Ovary (tissue), 9 donors: ENCODE measurements around the gene CHID1. TPM values are rescaled to one million over a fixed set of nuclear protein-coding genes. Genes with fewer than 3 reads are reported as not detected.

ENCODE experiments used
- DNase-seq, 5 donors: peaks; one replicate each; pipeline ENCODE4 v3.0.0-alpha.2; 2019 to 2020
- H3K27ac ChIP-seq, 2 donors: fragments of 200-600 bp; one replicate each; pipeline versions ENCODE4 v1.5.1 to v1.8.0; 2019 to 2022
- H3K27me3 ChIP-seq: fragments of 200-600 bp; one replicate; pipeline ENCODE4 v1.8.0; 2022
- H3K36me3 ChIP-seq: fragments of 200-600 bp; sonication (generic); one replicate; pipeline ENCODE4 v1.5.1; 2019
- H3K4me1 ChIP-seq: one replicate; pipeline ENCODE4 v1.8.1; 2013; ENCODE audit warnings: mild to moderate bottlenecking, moderate library complexity; ENCODE audit not compliant: insufficient read depth
- H3K4me3 ChIP-seq: fragments of 200-600 bp; sonication (generic); one replicate; pipeline ENCODE4 v1.5.1; 2017
- H3K9me3 ChIP-seq, 2 donors: fragments of 200-600 bp in 1 of 2; sonication (generic) in 1 of 2; one replicate each; pipeline versions ENCODE4 v1.5.1 to v1.8.1; 2013 to 2019; ENCODE audit warnings: mild to moderate bottlenecking in 1 of 2, moderate library complexity in 1 of 2
- CTCF ChIP-seq, 3 donors: fragments of 450-650 bp in 2 of 3; fragments of 200-600 bp in 1 of 3; IDR thresholded peaks; one replicate each; pipeline versions ENCODE4 v1.5.1 to v1.8.0; 2016 to 2022; ENCODE audit warnings: antibody characterized with exemption in 3 of 3, mild to moderate bottlenecking in 1 of 3
- EP300 ChIP-seq: sonication (generic); formaldehyde crosslinking; IDR thresholded peaks from one replicate; pipeline ENCODE4 v1.6.1; 2017; ENCODE audit warnings: antibody characterized with exemption
- POLR2A ChIP-seq: fragments of 450-650 bp; IDR thresholded peaks from one replicate; pipeline ENCODE4 v1.6.1; 2017; ENCODE audit warnings: antibody characterized with exemption, mild to moderate bottlenecking, moderate library complexity
- WGBS, 3 donors: extraction: QIAGEN DNeasy Blood & Tissue Kit in 1 of 3; methylation state at CpG; one replicate each; pipeline versions ENCODE4 v1.1.5 to v1.1.7; 2013 to 2017; 5-methylcytosine and 5-hydroxymethylcytosine counted together
- intact Hi-C, 4 donors: fragments of 100-400 bp; cut with DNase I; formaldehyde crosslinking; loops; one replicate each; pipeline versions ENCODE4 v1.11.0 to v1.15.1; 2022 to 2023
- polyA plus RNA-seq, 2 donors: library from polyadenylated mRNA; stranded (reverse); fragments of 200-250 nt in 1 of 2; fragments of 350-450 nt in 1 of 2; fragmentation: Illumina TruSeq in 1 of 2; extraction: RNeasy Lipid Tissue Mini Kit (QIAGEN cat#74804) in 1 of 2; gene quantifications; one replicate each; pipeline ENCODE4 v1.2.3, GENCODE V29; 2013 to 2014
- total RNA-seq, 7 donors: library from RNA; depleted of rRNA in 2 of 7; stranded (reverse); fragments of >200 nt in 2 of 7; fragmentation: NEBNext Ultra II Directional in 3 of 7; extraction: Animal tissue kit (Norgen Biotek cat#: 25700) in 3 of 7; gene quantifications; one replicate each; pipeline versions ENCODE4 v1.1.0 to v1.2.4, GENCODE V29; 2016 to 2023
- donor health status: DM: no; HTN: no; CAD: no; lungs with moderate emphysema.
- donor health status: DM: no; HTN: no; CAD: no.
- donor health status: Bipolar disorder and iron deficiency.
- donor health status: DM: yes; HTN: yes; CAD: no.
- donor health status: DM: no; HTN: no; CAD: no.
- donor health status: DM: yes; HTN: yes; CAD: no.

The CHID1 gene
- total and polyA plus RNA-seq, 9 donors = 41.0 to 90.7 (median 70.6) TPM

DNA sequence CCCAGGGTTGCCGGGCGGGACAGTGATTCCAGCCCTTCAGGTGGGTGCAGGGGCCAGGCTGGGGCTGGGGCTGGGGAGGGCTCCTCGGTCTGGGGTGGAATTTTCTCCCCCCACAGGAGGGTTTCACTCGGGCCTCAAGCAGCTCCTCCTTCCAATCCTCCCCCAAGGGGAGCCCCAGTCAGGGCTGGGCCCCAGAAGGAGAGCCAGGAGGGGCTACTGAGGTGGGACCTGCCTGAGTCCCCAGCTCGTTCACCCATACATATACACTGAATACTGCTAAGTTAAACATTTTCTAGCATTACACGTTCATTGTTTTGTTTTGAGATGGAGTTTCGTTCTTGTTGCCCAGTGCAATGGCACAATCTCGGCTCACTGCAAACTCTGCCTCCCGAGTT, 84.4 kb downstream of the CHID1 start:
- Histone ChIP-seq H3K4me1 (peaks cover 13% of the 10 kb centered on the region), H3K27ac (no peak overlapping the region), H3K36me3 (peaks cover 2% of the 10 kb centered on the region), H3K9me3 (no peaks in the 10 kb centered on the region), H3K4me3 (no peak overlapping the region), H3K27me3 (no peaks in the 10 kb centered on the region)
- intact Hi-C loops = no loop called here
- no peak for DNase-seq
- TF ChIP-seq POLR2A (no peak), CTCF (IDR thresholded peaks at IDR 0.05) (no peak), EP300 (no peak)
- WGBS, 3 donors = 74 to 86% (median 79%) methylated on average over 9 of the region's 9 CpGs

DNA sequence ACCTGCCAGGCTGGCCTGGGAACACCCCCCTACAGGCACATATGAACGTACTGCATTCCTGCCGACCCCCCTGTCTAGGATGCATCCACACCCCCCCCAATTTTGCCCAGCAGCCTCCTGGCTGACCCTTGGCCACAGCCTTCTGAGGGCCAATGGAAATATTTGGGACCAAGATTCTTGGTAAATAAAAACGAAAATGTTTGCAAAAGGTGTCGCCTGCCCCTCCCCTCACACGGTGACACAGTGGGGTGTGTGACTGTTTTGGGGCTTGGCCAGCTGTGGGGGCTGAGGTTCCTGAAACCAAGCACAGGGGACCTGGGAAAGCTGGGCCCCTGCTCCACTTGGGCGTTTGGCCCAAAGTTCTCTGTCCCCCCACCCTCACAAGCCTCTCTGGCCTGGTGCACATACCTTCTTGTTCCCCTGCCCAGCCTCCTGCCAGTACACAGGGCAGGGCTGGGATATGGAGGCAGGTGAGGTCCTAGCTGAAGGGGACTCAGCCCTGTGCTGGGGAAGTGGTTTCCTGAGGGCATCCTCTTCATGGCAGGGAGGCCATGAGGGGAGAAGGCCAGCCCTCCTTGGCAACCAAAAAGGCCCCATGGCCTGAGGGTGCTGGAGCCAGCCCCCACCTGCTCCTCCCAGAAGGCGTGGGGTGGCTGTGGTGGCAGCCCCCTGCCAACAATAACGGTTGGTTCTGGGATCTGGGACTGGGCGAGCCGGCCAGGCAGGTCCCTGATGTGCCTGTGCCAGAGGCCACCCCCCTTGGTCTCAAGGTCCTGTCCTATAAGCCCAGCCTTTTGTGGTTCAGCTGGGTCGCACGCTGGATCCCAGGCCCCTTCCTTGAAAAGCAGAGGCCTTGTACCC, 85.0 kb downstream of the CHID1 start:
- Histone ChIP-seq H3K4me1 (peaks cover 16% of the 10 kb centered on the region), H3K4me3 (no peak overlapping the region), H3K27ac (no peak overlapping the region), H3K27me3 (no peaks in the 10 kb centered on the region), H3K9me3 (no peaks in the 10 kb centered on the region), H3K36me3 (peaks cover 2% of the 10 kb centered on the region)
- TF ChIP-seq CTCF (IDR thresholded peaks at IDR 0.05) (no peak), EP300 (no peak), POLR2A (no peak)
- WGBS, 3 donors = 81 to 87% (median 84%) methylated on average over 10 to 12 of the region's 12 CpGs
- intact Hi-C loops = no loop called here
- no peak for DNase-seq

DNA sequence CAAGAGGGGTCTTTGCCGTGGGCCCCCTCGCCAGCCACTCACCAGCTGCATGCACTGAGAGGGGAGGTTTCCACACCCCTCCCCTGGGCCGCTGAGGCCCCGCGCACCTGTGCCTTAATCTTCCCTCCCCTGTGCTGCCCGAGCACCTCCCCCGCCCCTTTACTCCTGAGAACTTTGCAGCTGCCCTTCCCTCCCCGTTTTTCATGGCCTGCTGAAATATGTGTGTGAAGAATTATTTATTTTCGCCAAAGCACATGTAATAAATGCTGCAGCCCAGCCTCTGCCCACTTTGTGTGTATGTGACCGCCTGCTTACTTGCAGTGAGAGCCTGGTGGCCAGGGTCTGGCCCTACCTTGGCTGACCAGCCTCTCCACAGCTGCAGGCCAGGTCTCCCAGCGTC, 85.7 kb downstream of the CHID1 start:
- no peak for DNase-seq
- Histone ChIP-seq H3K9me3 (no peaks in the 10 kb centered on the region), H3K27me3 (no peaks in the 10 kb centered on the region), H3K4me3 (no peak overlapping the region), H3K4me1 (peaks cover 13% of the 10 kb centered on the region), H3K36me3 (peaks cover 2% of the 10 kb centered on the region), H3K27ac (no peak overlapping the region)
- TF ChIP-seq POLR2A = no peak
- no peak for TF ChIP-seq EP300
- TF ChIP-seq CTCF (IDR thresholded peaks at IDR 0.05) = no peak
- intact Hi-C loops = no loop called here
- WGBS, 3 donors = 81 to 86% (median 81%) methylated on average over 11 of the region's 11 CpGs

DNA sequence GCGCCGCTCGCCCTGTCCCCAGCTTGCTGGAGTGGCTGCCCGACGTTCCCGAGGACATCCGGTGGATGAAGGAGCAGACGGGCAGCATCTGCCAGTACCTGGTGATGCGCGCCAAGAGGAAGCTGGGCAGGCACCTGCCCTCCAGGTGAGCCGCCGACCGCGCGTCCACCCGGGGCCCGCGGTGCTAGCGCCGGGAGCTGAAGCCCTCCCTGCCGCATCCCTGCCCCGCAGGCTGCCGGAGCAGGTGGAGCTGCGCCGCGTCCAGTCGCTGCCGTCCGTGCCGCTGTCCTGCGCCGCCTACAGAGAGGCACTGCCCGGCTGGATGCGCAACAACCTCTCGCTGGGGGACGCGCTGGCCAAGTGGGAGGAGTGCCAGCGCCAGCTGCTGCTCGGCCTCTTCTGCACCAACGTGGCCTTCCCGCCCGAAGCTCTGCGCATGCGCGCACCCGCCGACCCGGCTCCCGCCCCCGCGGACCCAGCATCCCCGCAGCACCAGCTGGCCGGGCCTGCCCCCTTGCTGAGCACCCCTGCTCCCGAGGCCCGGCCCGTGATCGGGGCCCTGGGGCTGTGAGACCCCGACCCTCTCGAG, 86.2 kb downstream of the CHID1 start:
- TF ChIP-seq POLR2A (no peak), CTCF (IDR thresholded peaks at IDR 0.05) (no peak), EP300 (no peak)
- no peak overlapping the region for H3K4me3 ChIP-seq
- no peaks in the 10 kb centered on the region for H3K9me3 ChIP-seq
- 78 to 87% (median 84%) methylated on average over 39 to 59 of the region's 59 CpGs for WGBS, 3 donors
- peaks cover 10% of the 10 kb centered on the region for H3K4me1 ChIP-seq
- H3K27me3 ChIP-seq = no peaks in the 10 kb centered on the region
- intact Hi-C loops = no loop called here
- H3K27ac ChIP-seq = no peak overlapping the region
- DNase-seq = no peak
- H3K36me3 ChIP-seq = peaks cover 2% of the 10 kb centered on the region
